C4-2B (cell line): ENCODE data around the gene BRD7.

Experiments used
- H3K27ac ChIP-seq: fragments of 450-650 bp; 2 replicates; pipeline ENCODE4 v1.5.1; 2017
- ZFX ChIP-seq: fragments of 450-650 bp; IDR thresholded peaks from 2 replicates; pipeline ENCODE4 v1.6.1; 2017
- TF ChIP-seq, protein P1 (sequence below): fragments of 450-650 bp; conservative IDR thresholded peaks from 2 replicates; pipeline ENCODE4 v1.5.1; 2017; ENCODE audit warnings: mild to moderate bottlenecking

The BRD7 gene

DNA sequence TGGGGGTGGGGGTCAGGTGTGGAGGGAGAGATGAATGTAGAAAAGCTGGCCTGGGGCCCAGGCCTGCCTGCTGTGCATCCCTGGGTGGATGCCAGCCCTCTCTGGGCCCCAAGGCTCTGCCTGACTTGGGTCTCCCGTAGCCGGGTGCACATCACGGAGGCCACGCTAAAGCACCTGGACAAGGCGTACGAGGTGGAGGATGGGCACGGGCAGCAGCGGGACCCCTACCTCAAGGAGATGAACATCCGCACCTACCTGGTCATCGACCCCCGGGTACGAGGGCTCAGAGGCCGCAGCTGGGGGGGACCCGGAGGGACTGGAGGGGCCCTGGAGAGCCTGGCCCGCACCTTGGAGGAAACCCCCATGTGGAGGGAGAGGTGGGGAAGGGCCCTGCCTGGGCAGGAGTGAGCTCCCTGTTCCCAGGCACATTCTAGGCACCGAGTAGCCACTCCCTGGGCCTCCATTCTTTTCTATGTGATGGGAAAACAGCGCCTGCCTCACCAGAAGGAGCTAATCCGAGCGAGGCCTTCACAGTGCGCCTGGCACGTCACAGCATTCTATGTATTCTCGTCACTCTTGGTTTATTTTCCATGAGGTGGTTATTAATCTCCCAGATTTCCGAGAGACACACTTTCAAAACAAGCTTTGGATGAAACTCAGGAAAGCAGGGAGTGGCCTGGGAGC lies 67.7 kb downstream of the BRD7 start:
- H3K27ac ChIP-seq: no peak overlapping the region
- TF ChIP-seq ZFX: no peak
- TF ChIP-seq, protein P1, sequence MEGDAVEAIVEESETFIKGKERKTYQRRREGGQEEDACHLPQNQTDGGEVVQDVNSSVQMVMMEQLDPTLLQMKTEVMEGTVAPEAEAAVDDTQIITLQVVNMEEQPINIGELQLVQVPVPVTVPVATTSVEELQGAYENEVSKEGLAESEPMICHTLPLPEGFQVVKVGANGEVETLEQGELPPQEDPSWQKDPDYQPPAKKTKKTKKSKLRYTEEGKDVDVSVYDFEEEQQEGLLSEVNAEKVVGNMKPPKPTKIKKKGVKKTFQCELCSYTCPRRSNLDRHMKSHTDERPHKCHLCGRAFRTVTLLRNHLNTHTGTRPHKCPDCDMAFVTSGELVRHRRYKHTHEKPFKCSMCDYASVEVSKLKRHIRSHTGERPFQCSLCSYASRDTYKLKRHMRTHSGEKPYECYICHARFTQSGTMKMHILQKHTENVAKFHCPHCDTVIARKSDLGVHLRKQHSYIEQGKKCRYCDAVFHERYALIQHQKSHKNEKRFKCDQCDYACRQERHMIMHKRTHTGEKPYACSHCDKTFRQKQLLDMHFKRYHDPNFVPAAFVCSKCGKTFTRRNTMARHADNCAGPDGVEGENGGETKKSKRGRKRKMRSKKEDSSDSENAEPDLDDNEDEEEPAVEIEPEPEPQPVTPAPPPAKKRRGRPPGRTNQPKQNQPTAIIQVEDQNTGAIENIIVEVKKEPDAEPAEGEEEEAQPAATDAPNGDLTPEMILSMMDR: no peak

DNA sequence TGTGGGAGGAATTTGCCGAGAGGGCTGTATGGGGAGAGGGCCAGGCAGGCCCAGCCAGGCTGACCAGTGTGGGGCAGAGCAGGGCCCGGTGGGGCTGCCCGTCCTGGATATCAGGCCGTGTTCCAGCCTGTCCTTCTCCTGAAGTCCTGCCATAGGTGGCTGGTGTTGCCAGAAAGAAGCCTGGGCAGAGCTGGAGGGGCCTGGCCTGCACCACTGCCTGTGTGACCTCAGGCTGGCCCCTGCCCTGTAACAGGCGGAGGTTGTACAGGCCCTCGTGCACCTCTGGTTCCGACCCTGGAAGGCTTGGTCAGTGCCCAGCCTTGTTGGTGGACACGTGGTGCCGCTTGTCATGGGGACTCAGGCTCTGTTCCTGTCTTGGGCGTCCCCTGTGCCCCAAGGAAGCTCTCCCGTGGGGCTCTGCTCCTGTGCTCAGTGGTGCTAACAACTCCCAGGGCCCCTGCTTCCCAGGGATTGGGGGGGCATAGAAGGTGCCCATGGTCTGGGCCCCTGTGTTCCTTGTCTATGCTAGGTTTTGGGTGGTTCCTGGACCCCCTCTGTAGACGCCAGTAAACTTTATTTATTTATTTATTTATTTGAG lies 69.2 kb downstream of the BRD7 start:
- no peak for TF ChIP-seq ZFX
- TF ChIP-seq, protein P1: no peak
- no peak overlapping the region for H3K27ac ChIP-seq

DNA sequence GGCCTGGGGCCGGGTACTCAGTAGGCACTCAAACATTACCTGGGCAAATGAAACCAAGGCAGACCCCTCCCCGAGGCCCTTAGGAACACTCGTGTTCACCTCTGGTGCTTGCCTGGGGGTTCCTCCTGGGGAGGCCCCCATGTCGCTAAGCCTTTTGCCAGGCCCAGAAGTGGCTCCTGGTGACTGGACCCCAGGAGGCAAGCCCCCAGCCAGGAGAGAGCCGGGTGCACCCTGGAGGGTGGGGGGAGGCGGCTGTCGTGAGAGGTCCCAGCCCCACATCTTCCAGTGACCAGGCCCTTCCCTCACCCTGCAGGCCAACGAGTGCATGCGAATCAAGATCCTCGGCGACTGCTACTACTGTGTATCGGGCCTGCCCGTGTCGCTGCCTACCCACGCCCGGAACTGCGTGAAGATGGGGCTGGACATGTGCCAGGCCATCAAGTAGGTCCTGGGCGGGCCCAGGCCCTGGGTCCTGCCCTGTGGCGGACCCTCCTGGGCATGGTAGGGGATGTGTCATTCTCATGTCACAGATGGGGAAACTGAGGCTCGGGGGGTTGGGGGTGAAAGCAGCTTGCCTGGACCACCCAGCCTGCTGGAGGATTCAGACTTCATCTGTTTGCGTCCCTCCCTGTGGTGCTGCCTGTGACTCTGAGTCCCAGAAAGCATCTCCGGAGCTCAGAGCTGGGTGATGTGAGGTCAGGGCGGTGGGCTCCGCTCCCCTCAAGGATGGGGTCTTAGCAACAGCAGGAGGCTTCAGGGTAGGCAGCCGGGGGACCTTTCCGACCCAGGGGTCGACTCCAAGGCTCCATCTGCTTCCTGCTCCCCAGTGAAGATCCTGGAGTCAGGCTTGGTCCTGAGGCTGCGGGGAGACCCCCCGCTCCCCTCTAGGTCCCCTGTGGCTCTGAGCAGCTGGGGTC lies 69.9 kb downstream of the BRD7 start:
- TF ChIP-seq ZFX: no peak
- TF ChIP-seq, protein P1: no peak
- no peak overlapping the region for H3K27ac ChIP-seq

DNA sequence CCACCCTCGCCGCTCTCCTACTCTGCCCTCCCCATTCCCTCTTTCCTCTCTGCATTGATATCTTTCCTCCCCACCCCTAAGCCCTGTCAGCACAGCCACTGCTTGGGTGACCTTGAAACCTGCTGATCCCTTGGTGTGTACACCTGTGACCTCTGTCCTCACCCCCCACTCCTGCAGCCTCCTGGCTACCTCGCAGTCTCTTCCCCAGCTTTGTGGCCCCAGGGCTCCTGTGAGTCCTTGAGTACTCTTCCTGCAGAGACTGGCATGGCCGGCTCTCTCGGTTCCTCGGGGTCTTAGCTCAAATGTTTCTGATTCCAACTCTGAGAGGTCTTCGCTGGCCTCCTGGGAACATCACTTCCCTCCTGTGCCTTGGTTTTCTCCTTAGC lies 70.7 kb downstream of the BRD7 start:
- H3K27ac ChIP-seq: no peak overlapping the region
- TF ChIP-seq, protein P1: no peak
- TF ChIP-seq ZFX: no peak

DNA sequence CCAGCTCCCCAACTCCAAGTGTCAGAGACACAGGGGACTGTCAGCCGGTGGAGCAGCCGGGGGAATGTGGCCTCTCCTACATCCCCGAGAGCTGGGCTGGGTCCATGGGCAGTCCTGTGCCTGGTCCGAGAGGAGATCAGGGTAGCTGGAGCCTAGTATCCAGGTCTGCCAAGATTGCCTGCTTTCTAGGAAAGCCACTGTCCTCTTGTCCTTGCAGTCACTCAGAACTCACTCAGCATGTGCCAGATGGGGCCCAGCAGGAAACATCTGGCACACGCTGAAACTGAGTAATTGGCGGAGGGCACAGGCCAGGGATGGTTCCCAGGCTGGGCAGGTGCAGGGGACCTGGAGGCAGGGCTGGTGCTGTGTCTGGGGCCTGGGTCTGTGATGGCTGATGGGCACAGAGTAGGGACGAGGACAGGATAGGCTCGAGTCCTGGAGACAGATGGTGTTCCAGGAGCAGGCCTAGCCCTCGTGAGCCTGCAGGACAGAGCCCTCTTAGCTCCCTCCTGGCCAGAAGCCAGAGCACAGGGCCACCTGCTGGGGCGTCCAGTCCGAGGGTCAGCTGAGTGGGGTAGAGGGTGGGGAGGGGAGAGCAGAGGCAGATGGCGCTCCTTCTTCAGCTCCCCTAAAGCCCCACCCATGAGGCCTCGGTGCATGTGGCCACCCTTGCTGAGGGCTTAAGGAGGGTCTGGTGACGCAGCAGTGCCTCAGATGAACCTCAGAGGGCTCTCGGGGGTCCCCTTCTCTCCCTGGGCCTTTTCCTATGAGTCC lies 71.3 kb downstream of the BRD7 start:
- TF ChIP-seq ZFX: no peak
- TF ChIP-seq, protein P1: no peak
- no peak overlapping the region for H3K27ac ChIP-seq

DNA sequence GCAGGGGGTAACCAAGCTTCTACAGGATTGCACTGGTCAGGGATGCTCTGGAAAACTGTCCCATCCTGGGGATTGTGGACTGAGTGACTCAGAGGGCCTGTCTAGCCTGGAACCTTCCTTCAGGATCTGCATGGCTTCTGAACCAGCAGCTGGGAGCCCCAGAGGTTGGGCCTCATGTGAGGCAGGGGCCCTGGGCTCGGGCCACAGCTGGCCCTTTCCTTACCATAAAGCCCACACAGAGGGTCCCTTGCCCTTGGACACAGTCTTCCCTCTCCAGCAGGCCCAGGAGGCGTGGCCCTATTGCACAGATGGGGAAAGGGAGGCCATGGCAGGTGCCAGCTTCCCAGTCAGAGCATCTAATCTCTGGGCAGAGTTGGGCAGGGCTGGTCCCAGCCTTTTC lies 72.0 kb downstream of the BRD7 start:
- TF ChIP-seq, protein P1: no peak
- TF ChIP-seq ZFX: no peak
- no peak overlapping the region for H3K27ac ChIP-seq
